COR-L47 (cell line): ENCODE results near the gene RBBP7.
A peak's percentile ranks its signal among the peaks of the same experiment; 100 is the strongest.

Experiments
- DNase-seq: peaks from one replicate; lab custom pipeline; 2025; lab: John Stamatoyannopoulos, UW

The RBBP7 gene

DNA sequence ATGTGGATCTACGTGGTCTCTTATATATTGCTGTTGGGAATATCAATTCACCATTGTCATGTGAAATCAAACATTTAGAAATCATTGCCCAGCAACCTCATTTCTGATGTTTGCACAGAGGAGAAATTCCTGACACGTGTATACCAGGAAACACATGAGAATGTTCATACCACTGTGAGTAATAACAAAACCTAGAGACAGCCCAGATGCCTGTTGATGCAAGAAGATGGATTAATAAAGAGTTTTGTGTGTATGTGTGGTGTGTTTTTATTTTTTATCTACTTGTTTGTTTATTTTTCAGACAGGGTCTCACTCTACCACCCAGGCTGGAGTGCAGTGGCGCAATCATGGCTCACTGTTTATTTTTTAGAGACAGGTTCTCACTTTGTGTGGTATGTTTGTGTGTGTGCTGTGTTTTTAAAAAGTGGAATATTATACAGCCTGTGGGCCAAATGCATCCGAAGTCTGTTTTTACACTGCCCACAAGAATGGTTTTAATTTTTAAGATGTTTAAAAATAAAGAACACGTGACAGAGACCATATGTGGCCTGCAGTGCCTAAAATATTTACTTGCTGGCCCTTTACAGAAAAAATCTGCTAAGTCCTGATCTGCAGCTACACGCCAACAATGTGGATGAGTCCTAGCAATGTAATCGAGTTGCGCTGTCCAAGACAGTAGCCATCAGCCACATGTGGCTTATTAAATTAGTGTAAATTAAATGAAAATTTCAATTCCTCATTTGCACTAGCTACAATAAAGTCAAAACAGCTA is 44.7 kb downstream of the RBBP7 start:
- no peak for DNase-seq

- no peak for DNase-seq
These were observed 47.4 kb downstream of the RBBP7 start for GRCh38 chrX:16822723-16823122.

DNA sequence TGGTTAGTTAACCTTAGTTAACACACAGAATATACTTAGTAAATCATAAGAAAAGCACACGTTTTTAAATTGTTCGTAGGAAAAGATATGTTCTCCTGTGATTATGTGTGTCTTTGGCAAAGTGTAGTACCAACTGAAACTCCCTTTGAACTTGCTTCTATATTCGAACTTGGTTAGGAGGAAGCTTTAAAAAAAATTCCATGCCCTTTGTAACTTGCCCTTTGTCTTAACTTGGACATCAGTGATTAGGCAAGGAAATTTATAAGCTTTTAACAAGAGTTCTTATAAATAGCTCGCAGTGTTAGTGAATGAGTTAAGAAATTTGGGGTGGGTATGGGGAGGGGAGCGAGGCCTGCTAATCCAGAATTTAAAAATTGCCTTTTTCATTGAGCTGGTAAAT is 50.5 kb downstream of the RBBP7 start:
- DNase-seq = no peak

DNA sequence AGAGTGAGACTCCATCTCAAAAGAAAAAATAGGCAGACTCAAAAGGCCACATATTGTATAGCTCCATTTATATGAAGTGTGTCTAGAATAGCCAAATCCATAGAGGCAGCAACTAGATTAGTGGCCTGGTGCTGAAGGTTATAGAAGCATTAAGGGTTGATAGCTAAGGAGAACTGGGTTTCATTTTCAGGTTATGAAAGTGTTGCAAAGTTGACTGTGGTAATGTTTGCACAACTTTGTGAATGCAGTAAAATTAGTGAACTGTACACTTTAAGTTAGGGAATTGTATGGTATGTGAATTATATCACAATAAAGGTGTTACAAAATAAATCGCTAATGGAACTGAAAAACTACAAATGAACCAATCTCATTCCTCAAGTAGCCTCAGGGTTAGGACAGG is 55.6 kb downstream of the RBBP7 start:
- DNase-seq = no peak

- DNase-seq = no peak
These were observed 62.1 kb downstream of the RBBP7 start for GRCh38 chrX:16807976-16808542.

- peak; percentile 0 for DNase-seq
These were observed 62.6 kb downstream of the RBBP7 start for GRCh38 chrX:16807548-16807947.

GRCh38 chrX:16804923-16805464 is 65.2 kb downstream of the RBBP7 start:
- no peak for DNase-seq

- DNase-seq = no peak
These were observed 72.3 kb downstream of the RBBP7 start for GRCh38 chrX:16797841-16798240.

- DNase-seq = no peak
These were observed 72.8 kb downstream of the RBBP7 start for GRCh38 chrX:16797358-16797757.

- DNase-seq = no peak
These were observed 73.9 kb downstream of the RBBP7 start for GRCh38 chrX:16796298-16796697.
